Upper lobe of left lung (tissue), 4 donors: ENCODE measurements around the gene SLC36A4.

Experiments
- EP300 ChIP-seq, 4 donors: sonication (generic); formaldehyde crosslinking; IDR thresholded peaks; one replicate each; pipeline ENCODE4 v1.5.1; 2017; ENCODE audit warnings: antibody characterized with exemption in 4 of 4, control low read depth in 2 of 4
- POLR2A ChIP-seq, 4 donors: fragments of 450-650 bp; IDR thresholded peaks; one replicate each; pipeline ENCODE4 v1.5.1; 2016 to 2017; ENCODE audit warnings: antibody characterized with exemption in 4 of 4, mild to moderate bottlenecking in 2 of 4
- POLR2AphosphoS5 ChIP-seq, 2 donors: sonication (generic); formaldehyde crosslinking; IDR thresholded peaks; one replicate each; pipeline ENCODE4 v1.5.1; 2017; ENCODE audit warnings: antibody characterized with exemption in 2 of 2
- TF ChIP-seq, protein P1 (sequence below), 6 experiments: fragments of 450-650 bp in 4 of 6; fragments of 200-600 bp in 2 of 6; sonication (generic) in 2 of 6; IDR thresholded peaks; one replicate each; pipeline ENCODE4 v1.5.1; 2016 to 2019; ENCODE audit warnings: antibody characterized with exemption in 6 of 6

DNA sequence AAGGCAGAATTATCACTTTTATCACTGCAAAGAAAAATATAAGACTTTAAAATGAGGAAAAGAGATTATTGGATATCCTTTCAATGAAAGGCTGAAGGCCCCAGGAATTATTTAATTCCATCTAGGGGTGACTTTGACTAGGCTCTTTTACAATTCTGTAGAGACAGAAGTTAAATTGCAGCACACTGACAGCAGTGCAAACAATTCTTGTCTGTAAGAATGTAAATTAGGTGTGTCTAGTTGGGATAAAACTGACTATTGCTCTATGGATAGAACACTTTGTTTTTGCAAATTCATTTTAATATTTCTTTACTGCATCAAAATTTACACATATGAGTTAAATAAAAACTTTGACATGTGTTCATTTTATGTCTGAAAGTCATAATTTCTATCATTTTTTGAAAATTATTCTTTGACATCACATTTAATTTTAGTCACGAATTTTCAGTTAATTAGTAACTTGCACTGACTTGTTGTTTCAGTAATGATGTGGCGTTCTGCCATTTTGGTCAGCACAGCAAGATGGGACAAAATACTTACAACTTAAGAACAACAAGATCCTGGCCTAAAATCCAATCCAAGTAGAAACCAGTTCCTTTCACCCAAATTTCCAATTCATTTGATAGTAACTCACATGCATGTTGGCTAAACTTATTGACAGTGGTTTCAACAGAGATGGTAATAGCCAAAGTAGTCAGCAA, 75.1 kb downstream of the SLC36A4 start:
- TF ChIP-seq, protein P1, sequence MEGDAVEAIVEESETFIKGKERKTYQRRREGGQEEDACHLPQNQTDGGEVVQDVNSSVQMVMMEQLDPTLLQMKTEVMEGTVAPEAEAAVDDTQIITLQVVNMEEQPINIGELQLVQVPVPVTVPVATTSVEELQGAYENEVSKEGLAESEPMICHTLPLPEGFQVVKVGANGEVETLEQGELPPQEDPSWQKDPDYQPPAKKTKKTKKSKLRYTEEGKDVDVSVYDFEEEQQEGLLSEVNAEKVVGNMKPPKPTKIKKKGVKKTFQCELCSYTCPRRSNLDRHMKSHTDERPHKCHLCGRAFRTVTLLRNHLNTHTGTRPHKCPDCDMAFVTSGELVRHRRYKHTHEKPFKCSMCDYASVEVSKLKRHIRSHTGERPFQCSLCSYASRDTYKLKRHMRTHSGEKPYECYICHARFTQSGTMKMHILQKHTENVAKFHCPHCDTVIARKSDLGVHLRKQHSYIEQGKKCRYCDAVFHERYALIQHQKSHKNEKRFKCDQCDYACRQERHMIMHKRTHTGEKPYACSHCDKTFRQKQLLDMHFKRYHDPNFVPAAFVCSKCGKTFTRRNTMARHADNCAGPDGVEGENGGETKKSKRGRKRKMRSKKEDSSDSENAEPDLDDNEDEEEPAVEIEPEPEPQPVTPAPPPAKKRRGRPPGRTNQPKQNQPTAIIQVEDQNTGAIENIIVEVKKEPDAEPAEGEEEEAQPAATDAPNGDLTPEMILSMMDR (IDR thresholded peaks at IDR 0.05), result no peak
- TF ChIP-seq POLR2AphosphoS5 (IDR thresholded peaks at IDR 0.05) (no peak), EP300 (IDR thresholded peaks at IDR 0.05) (no peak), POLR2A (IDR thresholded peaks at IDR 0.05) (no peak)
